GM18519 (cell line): ENCODE measurements around the gene CCT8.
A peak's percentile ranks its signal among the peaks of the same experiment; 100 is the strongest.
"Not testable (repeated sequence)": the region's sequence is repeated elsewhere in the genome, so short reads cannot be mapped to it uniquely, and the experiment has no call there.

ENCODE experiments used
- ATAC-seq: cut with Tn5 transposase; IDR thresholded peaks from one replicate; pipeline ENCODE4 v1.9.1; 2021; ENCODE audit warnings: mild to moderate bottlenecking, moderate library complexity; ENCODE audit not compliant: unreplicated experiment, low FRiP score

CCT8 gene

DNA sequence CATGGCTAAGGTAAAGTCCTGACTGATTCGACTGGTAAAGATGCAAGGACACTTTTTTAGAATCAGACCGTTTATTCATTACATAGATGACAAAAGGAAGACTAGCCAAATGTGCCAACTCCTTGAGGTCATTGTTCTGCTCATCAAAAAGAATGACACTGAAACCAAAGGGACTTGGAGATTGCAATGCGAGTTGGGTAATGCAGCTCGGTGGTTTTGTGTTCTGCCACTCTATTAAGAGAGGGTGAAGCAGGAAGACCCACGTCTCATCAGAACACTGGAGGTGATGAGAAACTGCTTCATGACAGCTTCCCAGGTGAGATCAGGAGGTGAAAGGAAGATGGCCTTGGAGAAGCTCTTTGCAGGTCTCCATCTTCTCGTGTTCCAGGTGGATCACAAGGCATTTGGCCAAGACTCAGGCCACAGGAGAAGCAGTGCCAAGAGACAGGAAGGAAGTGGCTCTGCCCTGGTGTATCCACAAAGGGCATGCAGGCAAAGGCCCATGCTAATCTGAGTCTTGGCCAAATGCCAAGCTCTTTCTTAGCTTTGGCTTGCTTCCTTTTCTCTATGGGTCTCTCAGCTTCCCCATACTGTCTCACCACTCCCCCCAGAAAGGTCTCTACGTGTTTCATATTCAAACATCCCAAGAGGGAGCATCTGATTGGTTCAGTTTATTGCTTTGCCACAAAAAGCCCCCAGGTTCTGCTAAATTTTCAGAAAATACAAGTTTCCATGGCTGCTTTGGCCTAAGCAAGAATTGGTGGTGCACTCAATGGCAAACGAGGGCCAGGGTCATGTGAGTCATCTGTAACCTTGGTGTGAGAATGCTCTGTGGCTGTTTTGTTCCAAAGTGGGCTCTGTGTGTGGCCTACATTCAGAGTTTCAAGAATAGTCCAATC, 5.7 kb upstream of the CCT8 start:
- no peak for ATAC-seq

DNA sequence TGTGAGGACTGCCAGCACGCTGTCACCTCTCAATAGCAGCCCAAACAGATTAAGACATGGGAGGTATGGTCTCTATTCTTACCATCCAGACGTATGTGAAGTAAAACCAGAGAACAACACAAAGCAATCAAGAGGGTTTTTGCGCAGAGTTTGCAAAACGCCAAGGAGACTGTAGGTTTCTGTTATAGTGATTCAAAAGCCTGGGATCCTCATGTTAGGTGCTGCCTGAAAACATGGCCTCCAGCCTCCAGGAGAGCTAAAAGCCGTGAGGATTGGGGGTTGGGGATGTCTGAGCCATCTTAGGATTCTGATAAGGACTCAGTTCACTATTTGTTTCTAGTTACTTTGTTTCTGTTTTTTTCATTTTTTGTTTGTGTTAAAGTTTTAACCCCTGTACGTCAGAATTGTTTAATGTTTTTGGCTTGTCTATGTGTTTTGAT, 4.2 kb upstream of the CCT8 start:
- no peak for ATAC-seq

DNA sequence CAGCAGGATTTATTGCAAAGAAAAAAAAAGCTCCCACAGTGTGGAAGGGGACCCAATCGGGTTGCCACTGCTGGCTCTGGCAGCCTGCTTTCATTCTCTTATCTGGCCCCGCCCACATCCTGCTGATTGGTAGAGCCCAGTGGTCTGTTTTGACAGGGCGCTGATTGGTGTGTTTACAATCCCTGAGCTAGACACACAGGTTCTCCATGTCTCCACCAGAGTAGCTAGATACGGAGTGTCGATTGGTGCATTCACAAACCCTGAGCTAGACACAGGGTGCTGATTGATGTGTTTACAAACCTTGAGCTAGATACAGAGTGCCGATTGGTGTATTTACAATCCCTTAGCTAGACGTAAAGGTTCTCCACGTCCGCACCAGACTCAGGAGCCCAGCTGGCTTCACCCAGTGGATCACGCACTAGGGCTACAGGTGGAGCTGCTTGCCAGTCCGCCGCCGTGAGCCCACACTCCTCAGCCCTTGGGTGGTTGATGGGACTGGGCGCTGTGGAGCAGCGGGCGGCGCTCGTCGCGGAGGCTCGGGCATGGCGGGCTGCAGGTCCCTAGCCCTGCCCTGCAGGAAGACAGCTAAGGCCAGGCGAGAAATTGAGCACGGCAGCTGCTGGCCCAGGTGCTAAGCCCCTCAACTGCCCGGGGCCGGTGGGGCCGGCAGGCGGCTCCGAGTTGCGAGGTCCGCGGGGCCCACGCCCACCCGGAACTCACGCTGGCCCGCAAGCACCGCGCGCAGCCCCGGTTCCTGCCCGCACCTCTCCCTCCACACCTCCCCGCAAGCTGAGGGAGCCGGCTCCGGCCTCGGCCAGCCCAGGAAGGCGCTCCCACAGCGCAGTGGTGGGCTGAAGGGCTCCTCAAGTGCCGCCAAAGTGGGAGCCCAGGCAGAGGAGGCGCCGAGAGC, 3.5 kb upstream of the CCT8 start:
- not testable (repeated sequence) for ATAC-seq

DNA sequence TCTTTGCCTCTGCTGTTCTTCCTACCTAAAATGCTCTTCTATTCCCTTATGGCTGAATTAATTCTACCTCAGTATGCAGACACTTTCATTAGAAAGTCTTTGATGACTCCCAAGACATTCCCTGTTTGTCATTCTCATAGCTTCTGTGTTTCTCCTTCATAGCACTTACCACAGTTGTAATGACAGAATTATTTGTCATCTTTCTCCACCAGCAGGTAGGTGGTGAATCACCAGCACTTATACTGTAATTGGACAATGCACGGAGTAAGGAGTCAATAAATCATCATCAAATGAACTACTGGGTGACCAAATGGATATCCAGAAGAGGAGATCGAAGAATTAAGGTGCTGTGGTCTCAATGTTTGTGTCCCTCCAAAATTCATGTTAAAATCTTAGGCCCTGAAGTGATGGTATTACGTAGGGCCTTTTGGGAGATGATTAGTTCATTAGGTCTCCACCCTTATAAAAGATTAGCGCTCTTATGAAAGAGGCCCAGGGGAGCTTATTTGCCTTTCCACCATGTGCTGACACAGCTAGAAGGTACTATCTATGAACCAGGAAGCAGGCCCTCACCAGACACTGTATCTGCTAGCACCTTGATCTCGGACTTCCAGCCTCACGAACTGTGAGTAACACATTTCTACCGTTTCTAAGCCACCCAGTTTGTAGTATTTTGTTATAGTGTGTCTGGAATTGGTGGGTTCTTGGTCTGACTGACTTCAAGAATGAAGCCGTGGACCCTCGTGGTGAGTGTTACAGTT, 2.4 kb upstream of the CCT8 start:
- no peak for ATAC-seq

DNA sequence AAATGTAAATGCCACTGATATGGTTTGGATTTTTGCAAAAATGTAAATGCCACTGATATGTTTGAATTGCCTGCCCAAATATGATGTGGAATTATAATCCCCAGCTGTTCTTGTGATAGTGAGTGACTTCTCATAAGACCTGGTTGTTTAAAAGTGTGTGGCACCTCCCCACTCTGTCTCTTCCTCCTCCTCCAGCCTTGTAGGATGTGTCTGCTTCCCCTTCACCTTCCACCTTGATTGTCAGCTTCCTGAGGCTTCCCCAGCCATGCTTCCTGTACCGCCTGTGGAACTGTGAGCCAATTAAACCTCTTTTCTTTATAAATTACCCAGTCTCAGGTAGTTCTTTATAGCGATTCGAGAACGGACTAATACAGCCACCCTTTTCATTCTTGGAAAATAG, 1.3 kb upstream of the CCT8 start:
- no peak for ATAC-seq

DNA sequence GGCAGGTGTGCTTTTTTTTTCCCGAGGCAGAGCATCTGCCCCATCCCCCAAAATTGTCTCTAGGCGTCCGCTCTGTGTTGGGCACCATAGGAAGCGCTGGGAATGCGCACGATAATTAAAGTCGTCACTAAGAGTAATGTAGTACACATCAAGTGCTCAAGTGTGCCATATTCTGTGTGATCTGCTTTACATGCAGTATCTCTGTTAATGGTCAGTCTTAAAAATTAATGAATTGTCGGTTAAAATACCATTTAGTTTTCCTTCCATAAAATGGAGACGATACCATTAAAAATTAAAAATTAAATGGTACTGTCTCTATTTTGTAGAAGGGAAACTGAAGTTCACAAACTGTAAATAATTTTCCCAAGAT, 544 bp upstream of the CCT8 start:
- ATAC-seq, result peak; percentile 8

DNA sequence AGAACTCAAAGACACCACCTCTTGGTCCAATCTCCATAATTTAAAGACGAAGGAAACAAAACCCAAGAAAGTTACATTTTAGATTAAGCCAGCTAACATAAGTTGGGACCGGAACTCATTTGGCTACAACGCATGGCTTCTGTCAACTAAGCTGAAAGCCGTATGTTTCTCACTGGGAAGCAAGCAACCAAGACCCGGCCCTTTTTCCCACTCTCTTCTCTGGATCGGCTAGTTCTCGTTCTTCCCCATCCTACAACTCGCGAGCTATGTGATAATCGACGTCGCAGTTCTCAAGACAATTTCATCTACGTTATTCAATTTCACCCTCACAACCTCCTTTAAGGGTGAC, 601 bp downstream of the CCT8 start:
- ATAC-seq, result no peak

DNA sequence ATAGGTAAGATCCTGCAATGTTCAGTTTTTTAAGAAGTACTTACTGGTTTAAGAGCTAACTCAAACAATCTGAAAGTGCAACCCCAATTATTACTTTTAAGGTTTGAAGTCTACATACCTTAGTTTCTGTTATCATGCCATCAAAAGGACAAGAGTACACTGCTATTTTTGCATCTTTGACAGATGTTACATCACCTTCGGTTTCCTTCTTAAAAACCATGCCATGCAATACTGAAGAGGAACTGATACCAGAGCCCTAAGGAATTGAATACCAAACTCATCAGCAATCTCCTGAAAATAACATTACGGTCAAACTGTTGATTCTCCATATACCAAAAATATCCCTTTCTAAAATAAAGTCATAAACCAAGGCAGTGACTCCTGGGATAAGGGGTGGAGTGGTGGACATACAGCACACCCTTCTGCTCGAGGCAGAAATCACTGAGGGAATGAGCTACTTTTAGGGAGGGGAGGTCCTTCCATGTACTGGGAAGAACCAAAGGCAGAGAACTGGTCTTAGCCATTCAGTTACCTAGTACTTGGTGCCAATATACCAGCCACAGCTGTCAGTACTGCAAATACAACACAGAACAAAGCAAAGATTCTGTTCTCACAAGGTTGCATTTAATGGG, 8.5 kb downstream of the CCT8 start:
- peak; percentile 97 for ATAC-seq

DNA sequence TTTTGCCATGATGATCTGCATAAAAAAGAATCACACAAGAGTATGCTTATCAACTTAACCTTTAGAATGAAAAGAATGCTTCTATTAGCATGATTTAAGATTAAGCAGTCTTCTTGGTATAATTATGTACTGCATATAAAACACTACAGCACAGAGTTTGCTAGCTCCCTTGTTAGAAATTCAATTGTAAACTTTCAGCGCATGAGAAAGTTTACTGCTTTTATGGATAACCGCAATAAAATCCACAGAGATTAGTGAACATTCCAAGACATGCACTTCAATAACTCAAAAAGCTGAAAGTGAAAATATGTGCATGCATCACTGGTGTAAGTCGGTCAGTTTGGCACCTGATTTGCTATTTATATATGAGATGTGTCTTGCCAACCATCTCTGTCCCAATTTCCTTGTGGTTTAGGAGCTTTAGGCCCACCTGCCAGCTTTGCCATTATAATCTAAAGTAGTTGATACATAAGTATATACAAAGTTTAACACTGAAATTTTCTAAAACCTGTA, 16.9 kb downstream of the CCT8 start:
- no peak for ATAC-seq

DNA sequence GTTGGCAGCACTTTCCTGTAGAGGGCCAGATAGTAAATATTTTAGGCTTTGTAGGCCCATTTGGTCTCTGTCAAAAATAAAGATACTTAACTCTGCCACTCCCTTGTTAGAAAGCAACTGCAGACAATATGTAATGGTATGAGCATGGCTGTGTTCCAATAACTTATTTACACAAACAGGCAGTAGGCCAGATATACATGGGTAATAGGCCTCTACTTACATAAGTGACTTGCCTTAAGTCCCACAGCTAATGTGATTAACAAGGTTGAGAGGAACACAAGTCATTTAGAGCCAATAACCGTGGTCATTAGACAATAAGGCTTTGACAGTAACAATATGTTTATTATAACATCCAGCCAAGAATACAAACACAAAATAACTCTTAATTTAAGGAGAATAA, 17.4 kb downstream of the CCT8 start:
- ATAC-seq, result no peak

DNA sequence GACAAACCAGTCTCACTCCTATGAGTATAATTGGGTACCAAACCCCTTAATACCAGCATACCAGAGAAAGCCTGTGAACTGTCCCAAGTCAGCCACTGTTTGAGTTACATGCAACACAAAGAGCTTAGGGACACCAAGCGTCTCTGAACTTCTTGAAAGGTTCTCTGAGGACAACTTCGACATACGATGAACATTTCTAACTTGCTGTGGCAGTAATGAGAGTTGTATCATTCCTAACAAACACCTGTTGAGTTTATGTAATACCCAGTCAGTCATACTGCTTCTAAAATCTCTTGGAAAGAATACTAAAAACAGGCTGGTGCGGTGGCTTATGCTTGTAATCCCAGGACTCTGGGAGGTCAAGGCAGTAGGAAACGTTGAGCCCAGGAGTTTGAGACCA, 18.4 kb downstream of the CCT8 start:
- no peak for ATAC-seq

DNA sequence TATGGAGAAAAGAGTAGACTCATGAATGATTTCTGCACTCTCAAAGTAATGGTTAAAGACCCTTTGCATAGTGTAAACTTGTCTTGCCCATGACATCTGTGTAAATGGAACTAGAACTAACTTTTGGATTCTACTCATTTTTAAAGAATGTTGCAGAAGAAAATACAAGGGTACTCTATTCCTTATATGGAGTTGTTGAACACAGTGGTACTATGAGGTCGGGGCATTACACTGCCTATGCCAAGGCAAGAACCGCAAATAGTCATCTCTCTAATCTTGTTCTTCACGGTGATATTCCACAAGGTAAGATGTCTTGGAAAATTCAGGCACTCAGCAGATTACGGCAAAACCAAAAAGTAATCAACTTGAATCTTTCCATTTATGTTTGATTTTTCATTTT, 19.8 kb downstream of the CCT8 start:
- no peak for ATAC-seq

DNA sequence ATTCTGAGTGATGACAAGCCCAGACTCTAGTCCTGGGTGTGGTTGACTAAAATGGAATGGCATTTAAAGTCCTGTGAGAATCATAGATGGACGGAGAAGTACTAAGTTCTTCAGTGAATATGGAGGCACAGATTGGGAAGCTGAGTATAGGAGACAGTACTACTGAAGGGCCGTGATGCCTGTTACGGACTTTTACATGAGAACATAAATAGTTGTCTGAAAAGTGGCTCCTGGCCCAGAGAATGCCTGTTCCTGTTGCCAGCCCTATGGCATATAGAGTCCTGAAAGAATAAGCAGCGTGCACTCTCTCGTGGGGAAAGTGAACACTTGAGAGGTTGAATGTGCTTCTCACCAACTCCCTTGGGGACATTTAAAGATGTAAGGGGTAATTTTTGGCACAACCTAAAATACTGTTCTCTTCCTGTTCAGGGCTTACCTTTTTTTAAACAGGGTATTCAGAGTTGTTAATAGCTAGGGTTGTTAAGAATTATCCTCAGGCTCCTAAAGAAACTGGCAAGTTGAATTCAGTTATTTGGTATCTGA, 20.4 kb downstream of the CCT8 start:
- no peak for ATAC-seq

DNA sequence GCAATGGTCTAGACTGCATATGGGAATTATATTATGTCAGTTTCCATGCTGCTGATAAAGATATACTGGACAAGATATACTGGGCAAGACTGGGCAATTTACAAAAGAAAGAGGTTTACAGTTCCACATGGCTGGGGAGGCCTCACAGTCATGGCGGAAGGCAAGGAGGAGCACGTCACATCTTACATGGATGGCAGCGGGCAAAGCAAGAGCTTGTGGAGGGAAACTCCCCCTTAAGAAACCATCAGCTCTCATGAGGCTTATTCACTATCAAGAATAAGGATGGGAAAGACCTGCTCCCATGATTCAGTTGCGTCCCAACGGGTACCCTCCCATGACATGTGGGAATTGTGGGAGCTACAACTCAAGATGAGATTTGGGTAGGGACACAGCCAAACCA, 21.2 kb downstream of the CCT8 start:
- no peak for ATAC-seq

DNA sequence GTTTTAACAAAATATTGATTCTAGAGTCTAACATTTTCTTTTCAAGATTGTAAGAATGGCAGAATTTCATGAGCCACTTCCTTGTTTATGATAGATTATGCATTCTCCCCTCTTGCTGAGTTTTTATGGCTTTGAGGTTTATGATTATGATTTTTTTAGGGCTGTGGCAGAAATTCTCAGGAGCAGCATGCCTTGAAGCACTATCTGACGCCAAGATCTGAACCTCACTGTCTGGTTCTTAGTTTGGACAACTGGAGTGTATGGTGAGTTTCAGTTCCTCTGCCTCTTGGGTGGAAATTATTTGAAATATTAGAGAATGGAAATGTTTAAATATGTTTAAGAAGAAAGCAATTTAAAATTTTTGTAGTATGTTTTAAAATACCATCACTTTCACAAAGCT, 38.8 kb downstream of the CCT8 start:
- ATAC-seq, result no peak

DNA sequence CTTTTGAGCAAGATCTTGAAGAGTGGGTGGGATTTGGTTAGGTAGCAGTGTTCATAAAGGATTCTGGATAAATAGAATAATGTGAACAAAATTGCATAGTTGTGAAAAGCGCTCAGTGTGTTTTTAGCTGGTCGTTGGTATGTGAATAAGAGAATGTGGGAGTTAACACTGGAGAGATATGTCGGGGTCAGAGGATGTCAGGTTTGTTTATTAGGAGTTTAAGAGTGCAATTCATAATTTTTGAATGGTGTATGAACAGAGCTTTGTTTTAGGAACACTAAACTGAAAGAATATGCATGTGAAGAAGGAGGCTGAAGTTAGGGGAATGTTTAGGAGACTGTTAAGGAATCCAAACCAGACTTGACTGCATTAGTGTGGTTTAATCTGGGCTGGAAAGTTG, 39.6 kb downstream of the CCT8 start:
- no peak for ATAC-seq

DNA sequence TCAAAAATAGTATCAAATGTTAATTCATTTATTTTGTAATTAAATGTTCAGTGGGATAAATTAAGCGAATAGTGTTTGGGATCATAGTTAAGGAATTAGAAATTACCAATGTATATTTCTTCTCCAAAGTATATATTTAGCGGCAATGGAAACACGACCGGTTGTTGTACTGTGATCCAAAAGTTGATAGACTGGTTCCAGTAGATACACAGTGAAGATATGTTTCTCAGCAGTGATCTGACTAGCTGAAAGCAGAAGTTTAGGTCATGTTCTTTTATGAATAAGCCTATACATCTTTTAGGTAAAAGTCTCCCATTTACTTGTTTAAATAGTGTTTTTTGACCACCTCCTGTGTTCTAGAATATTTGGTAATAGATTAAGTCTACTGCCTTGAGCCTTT, 40.1 kb downstream of the CCT8 start:
- no peak for ATAC-seq

DNA sequence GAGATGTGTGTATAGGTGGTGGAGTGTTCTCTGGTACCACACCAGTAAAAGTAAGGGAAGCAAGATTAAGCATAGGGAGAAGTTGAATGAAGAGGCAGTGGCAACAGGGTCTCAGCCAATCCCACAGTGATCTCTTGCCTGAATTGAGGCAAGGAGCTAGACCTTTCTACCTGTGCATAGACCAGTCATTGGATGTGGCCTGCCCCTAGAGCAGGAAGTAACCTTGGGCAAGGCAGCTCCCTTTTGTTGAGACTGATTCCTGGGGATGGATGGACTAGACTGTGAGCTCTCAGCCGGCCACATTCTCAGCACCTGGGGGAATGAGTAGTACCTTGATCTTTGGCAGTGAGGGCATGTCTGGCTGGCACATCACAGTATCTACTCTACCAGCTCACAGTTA, 42.5 kb downstream of the CCT8 start:
- ATAC-seq, result no peak

DNA sequence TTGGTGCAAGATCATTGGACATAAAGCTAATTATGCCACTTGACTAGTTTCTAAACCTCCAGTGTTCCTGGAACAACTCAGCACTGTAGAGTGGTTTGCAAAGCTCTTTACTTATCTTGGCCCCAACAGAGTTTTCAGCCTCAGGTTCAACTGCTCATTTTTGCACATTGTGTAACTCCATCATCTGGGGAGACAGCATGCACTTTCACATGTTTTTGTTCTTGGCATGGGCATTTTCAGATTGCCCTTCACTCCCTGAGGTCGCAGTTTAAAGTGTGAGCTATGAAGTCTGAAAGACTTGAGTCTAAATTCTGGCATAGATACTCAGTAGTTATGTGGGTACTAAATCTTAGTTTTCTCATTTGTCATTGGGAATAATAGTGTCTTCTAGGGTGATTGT, 43.9 kb downstream of the CCT8 start:
- ATAC-seq, result no peak

DNA sequence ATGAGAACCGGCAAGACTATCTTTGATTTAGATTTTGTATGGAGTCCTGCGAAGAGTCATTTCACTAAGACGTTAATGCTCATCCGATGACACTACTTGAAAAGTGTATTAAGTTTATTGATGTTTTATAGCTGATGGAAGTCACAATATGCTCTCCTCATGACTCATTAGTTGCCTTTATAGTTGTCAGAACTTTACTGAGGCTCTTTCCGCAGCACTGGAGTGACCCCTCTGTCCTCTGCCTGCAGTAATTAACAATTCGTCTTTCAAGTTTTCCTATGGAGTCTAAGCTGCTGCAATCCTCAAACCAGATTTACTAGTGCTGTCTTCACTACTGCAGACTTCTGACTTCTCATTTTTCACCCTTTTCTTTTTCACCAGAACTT, 48.1 kb downstream of the CCT8 start:
- ATAC-seq, result no peak
